ENCODE data around the gene SLC30A3.

Gene SLC30A3

DNA sequence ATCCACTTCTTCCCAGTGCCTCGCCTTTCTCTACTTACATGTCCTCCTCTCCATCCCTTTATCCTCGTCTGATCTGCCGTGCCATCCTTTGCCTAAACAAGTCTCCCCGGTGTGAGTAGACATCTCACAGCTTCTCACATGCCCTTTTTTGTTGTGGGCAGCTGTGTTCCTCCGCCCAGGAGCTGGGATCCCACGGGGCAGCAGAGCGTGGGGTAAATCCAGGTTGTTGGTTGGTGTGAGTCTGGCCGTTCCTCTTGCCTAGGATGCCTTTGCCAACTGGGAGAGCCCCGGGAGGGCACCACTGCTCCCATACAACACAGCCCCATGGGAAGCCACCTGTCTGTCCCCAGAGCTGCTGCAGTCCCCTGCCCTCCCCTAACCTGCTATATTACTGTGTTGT lies 22.4 kb downstream of the SLC30A3 start:
- no peak for DNase-seq
- in situ Hi-C loops (cut with MboI; ENCODE audit: low pct_unique_long_range_greater_than_20kb, low sequenced_read_pairs) = no loop called here

DNA sequence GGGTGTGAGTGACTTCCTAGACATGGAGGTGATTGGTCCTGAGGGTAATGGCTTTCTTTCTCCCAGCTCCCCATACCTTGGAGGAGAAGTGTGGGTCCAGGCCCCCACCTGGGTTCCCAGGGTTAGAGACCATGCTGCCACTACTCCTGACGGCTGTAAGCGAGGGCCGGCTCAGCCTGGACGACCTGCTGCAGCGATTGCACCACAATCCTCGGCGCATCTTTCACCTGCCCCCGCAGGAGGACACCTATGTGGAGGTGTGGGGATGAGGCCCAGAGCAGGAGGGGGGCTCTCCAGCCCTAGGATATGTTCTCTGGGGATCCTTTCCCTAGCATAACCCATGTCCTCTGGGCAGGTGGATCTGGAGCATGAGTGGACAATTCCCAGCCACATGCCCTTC lies 23.9 kb downstream of the SLC30A3 start:
- in situ Hi-C loops (cut with MboI; ENCODE audit: low pct_unique_long_range_greater_than_20kb, low sequenced_read_pairs) = no loop called here

DNA sequence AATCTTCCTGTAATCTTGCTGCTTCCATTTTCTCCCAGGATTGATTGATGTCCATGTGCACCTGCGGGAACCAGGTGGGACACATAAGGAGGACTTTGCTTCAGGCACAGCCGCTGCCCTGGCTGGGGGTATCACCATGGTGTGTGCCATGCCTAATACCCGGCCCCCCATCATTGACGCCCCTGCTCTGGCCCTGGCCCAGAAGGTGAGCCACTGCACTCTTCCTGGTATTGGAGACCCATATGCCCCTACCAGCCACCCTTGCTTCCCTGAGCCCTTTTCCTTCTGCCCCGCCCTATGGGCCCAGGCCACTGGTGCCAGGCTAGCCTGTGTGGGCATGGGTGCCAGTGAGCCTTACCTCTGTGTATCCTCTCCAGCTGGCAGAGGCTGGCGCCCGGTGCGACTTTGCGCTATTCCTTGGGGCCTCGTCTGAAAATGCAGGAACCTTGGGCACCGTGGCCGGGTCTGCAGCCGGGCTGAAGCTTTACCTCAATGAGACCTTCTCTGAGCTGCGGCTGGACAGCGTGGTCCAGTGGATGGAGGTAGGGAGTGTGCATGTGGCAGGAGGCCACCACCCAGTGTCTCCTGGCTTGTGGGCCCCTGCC lies 25.4 kb downstream of the SLC30A3 start:
- no peak for DNase-seq
- in situ Hi-C loops (cut with MboI; ENCODE audit: low pct_unique_long_range_greater_than_20kb, low sequenced_read_pairs) = no loop called here

More for the DNA sequence above, 23.9 kb downstream of the SLC30A3 start:
- no peak for DNase-seq

DNA sequence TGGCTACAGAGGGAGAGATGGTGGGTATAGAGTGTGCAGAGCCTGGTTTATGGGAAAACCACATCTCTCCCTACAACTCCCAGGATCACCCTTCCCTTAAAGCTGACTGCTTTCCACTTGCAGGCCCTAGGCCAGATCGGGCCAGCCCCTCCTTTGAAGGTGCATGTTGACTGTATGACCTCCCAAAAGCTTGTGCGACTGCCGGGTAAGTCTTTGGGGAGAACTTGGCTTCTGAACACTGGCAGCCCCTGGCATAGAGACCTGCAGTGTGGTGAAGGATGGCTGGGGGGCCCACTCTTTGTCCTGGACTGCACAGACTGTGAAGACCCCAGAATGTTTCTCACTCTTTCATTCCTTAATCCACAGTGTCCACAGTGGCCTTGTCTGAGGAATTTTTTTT lies 26.2 kb downstream of the SLC30A3 start:
- in situ Hi-C loops (cut with MboI; ENCODE audit: low pct_unique_long_range_greater_than_20kb, low sequenced_read_pairs) = no loop called here
- DNase-seq = no peak

DNA sequence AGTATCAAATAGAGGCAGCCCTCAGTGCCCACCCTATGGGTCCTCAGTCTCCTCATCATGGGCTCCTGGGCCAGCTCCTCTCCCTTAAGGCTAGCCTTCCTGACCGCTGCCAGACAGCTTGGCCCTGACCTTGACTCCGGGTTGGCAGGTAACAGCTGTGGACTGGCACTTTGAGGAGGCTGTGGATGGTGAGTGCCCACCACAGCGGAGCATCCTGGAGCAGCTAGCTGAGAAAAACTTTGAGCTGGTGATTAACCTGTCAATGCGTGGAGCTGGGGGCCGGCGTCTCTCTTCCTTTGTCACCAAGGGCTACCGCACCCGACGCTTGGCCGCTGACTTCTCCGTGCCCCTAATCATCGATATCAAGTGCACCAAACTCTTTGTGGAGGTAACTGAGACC lies 26.7 kb downstream of the SLC30A3 start:
- in situ Hi-C loops (cut with MboI; ENCODE audit: low pct_unique_long_range_greater_than_20kb, low sequenced_read_pairs) = no loop called here
- no peak for DNase-seq

DNA sequence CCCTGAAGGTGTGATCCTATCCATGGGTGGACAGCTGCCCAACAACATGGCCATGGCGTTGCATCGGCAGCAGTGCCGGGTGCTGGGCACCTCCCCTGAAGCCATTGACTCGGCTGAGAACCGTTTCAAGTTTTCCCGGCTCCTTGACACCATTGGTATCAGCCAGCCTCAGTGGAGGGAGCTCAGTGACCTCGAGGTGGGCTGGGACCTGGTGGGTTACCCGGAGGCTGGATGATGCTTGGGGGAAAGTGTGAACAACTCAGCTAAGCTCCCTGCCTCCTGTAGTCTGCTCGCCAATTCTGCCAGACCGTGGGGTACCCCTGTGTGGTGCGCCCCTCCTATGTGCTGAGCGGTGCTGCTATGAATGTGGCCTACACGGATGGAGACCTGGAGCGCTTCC lies 29.5 kb downstream of the SLC30A3 start:
- DNase-seq = no peak
- in situ Hi-C loops (cut with MboI; ENCODE audit: low pct_unique_long_range_greater_than_20kb, low sequenced_read_pairs) = no loop called here

DNA sequence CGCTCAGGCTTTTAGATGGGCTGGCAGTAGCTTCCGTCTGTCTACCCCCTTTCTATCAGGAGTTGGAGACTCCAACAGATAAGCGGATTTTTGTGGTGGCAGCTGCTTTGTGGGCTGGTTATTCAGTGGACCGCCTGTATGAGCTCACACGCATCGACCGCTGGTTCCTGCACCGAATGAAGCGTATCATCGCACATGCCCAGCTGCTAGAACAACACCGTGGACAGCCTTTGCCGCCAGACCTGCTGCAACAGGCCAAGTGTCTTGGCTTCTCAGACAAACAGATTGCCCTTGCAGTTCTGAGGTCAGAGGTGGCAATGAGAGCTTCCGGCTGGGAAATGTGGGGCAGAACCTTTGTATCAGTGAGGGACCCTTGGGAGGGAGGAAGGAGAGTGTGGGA lies 30.9 kb downstream of the SLC30A3 start:
- no peak for DNase-seq
- in situ Hi-C loops (cut with MboI; ENCODE audit: low pct_unique_long_range_greater_than_20kb, low sequenced_read_pairs) = no loop called here

DNA sequence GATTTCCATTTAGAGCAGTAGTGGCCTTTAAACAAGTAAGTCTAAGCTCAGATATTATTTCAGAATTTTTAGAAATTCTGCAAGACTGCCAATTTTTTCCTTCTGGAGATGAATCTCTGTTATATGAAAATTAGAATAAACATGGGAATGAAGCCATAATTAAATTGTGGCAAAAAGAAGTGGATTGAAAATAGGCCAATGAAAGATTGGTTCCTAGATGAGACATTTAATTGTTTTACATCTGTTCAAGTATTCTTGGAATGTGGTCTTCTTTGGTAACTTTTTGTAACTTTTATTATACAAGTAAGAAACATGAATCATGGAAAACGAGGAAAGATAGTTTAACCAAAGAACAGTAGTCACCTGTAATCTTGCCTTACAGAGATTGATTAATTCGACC lies 35.3 kb downstream of the SLC30A3 start:
- in situ Hi-C loops (cut with MboI; ENCODE audit: low pct_unique_long_range_greater_than_20kb, low sequenced_read_pairs) = no loop called here
- DNase-seq = no peak

DNA sequence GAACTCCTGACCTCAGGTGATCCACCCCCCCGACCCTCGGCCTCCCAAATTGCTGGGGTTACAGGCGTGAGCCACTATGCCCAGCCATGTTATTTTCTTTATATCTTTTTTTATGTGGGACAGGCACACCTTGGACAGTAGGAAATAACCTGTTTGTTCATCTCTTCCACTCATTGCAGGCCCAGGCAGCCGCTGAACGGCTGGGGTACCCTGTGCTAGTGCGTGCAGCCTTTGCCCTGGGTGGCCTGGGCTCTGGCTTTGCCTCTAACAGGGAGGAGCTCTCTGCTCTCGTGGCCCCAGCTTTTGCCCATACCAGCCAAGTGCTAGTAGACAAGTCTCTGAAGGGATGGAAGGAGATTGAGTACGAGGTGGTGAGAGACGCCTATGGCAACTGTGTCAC lies 37.3 kb downstream of the SLC30A3 start:
- in situ Hi-C loops (cut with MboI; ENCODE audit: low pct_unique_long_range_greater_than_20kb, low sequenced_read_pairs) = no loop called here
- DNase-seq = no peak

DNA sequence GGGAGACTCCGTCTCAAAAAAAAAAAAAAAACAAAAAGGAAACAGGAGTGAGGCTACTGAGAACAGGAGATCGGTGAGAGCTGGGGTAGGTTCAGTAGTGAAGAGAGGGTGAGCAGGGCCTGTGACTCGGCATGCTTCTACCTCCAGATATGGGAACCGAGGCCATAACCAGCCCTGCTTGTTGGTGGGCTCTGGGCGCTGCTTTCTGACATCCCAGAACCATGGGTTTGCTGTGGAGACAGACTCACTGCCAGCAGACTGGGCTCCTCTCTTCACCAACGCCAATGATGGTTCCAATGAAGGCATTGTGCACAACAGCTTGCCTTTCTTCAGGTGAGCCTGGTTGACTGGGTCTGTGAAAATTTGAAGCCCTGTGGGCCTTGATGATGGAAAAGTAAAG lies 39.4 kb downstream of the SLC30A3 start:
- no peak for DNase-seq
- in situ Hi-C loops (cut with MboI; ENCODE audit: low pct_unique_long_range_greater_than_20kb, low sequenced_read_pairs) = no loop called here

DNA sequence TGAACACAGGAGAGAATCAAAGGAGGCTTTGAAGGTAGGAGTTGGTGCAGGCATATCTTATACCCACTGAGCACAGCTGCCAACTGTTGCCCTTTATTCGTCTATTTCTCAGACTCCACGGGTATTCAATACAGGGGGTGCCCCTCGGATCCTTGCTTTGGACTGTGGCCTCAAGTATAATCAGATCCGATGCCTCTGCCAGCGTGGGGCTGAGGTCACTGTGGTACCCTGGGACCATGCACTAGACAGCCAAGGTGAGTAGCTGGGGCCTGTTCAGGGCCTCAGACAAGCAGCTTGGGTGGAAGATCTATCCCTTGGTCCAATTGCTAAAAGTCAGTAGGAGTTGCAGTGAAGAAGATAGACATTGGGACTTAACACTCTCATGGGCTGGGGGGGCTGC lies 40.4 kb downstream of the SLC30A3 start:
- DNase-seq = no peak
- in situ Hi-C loops (cut with MboI; ENCODE audit: low pct_unique_long_range_greater_than_20kb, low sequenced_read_pairs) = no loop called here

DNA sequence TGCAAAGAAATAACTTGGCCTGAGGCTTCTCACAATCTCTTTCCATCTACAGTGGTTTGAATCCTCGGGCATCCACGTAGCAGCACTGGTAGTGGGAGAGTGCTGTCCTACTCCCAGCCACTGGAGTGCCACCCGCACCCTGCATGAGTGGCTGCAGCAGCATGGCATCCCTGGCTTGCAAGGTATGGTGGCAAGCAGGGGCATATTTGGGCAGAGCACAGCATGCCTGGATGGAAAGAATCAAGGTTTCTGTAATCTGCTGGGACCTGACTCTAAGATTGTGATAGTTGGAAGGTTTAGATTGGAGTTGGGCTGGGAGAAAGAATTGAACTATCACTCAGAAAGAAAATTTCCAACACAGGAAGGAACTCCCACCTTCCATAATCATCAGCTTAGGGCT lies 41.7 kb downstream of the SLC30A3 start:
- in situ Hi-C loops (cut with MboI; ENCODE audit: low pct_unique_long_range_greater_than_20kb, low sequenced_read_pairs) = no loop called here
- DNase-seq = no peak

DNA sequence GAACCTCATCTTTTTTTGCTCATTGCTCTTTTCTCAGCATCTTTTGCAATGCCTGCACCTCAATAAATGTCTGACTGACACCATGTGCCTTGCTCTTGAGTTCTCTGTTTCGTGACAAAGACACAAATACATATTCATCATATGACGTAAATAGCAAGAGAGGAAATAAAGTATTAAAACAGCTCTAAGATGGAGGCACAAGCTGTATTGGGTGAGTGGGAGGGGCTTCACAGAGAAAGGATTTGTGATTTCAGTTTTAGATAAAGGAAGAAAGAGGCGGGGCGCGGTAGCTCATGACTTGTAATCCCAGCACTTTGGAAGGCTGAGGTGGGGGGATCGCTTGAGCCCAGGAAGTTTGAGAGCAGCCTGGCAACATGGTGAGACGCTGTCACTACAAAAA lies 42.8 kb downstream of the SLC30A3 start:
- in situ Hi-C loops (cut with MboI; ENCODE audit: low pct_unique_long_range_greater_than_20kb, low sequenced_read_pairs) = no loop called here
- no peak for DNase-seq

DNA sequence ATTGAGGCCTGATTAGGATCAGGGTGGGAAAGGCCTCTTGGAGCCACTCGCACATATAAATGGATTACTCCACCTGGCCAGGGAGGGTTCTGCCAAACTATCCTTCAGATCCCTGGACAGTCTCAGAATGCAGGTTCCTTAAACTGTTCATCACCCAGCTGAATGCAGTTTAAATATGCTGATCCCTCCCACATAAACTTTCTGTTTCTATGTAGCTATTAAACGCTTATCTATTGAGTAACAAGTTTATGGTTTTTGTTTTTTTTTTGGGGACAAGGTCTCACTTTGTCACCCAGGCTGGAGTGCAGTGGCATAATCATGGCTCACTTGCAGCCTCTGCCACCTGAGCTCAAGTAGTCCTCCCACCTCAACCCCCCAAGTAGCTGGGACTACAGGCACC lies 43.8 kb downstream of the SLC30A3 start:
- in situ Hi-C loops (cut with MboI; ENCODE audit: low pct_unique_long_range_greater_than_20kb, low sequenced_read_pairs) = no loop called here
- no peak for DNase-seq

DNA sequence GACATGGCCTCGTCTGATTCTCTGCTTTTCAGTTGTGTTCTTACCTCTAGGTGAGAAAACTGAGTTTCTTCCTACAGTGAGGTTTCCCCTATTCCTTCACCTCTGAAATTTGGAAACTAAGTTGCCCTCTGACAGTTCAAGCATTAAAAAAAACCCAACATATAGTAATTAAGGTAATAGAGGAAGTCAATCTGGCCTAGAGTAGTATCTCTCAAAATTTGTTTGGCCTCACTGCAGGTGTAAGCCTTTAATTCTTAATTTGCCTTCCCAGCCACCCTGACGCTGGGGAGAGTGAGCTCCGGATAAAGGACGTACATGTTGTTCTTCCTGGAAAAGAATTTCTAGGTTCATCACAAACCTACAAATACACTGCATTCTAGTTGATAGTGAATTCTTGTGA lies 44.2 kb downstream of the SLC30A3 start:
- in situ Hi-C loops (cut with MboI; ENCODE audit: low pct_unique_long_range_greater_than_20kb, low sequenced_read_pairs) = no loop called here
- DNase-seq = peak; percentile 18

DNA sequence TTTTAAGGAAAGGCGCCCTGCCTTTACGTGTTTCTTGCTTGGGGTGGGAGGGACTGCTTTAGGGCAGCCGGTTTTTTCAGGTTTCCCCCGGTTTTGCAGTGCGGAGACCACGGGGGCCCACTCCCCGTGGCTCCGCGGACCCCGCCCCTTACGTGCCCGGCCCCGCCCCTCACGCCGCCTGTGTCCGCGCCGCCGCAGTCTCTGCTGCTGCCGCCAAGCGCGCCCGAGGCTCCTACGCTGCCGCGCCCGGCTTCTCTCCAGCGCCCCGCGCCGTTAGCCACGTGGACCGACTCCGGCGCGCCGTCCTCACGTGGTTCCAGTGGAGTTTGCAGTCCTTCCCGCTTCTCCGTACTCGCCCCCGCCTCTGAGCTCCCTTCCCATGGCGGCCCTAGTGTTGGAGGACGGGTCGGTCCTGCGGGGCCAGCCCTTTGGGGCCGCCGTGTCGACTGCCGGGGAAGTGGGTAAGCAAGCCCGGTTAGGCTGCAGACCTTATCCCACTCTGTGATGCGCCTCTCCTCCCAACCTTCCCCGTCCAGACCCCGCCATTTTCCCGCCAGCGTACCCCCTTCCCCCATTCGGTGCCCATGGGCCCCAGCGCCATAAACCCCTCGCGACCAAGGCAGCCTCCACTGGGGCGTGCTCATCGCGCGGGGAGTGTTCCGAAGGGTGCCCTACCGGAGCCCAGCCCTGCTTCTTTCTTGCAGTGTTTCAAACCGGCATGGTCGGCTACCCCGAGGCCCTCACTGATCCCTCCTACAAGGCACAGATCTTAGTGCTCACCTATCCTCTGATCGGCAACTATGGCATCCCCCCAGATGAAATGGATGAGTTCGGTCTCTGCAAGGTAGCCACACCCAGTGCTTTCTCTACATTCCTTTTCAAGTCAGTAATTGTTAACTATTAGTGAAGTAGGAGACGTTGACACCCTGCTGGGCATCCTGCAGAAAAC lies 45.4 kb downstream of the SLC30A3 start, which contains the start of gene CAD:
Gene CAD, plus strand, starts transcription at position 197 of the 949 bp plus-strand sequence. Its CDS starts 183 bp downstream, at position 380.
- DNase-seq = peak; percentile 87
- in situ Hi-C loops (cut with MboI; ENCODE audit: low pct_unique_long_range_greater_than_20kb, low sequenced_read_pairs) = no loop called here

DNA sequence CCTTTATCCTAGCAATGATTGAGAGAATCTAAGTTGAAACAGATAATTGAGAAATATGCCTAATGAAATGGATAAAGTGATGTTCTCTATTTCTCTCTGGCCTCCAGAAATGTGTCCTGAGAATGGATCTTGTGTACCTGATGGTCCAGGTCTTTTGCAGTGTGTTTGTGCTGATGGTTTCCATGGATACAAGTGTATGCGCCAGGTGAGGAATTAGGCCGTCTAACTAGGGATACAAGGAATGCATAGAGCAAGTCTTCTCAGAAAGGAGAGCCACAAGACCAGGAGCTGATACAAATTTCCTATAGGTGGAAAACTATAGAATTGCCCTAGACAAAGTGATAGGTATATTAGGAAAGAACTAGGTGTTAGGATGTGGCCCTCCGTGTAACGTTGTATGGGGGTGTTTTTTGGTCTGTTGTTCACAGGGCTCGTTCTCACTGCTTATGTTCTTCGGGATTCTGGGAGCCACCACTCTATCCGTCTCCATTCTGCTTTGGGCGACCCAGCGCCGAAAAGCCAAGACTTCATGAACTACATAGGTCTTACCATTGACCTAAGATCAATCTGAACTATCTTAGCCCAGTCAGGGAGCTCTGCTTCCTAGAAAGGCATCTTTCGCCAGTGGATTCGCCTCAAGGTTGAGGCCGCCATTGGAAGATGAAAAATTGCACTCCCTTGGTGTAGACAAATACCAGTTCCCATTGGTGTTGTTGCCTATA lies 46.3 kb downstream of the SLC30A3 start:
- in situ Hi-C loops (cut with MboI; ENCODE audit: low pct_unique_long_range_greater_than_20kb, low sequenced_read_pairs) = no loop called here
- no peak for DNase-seq

DNA sequence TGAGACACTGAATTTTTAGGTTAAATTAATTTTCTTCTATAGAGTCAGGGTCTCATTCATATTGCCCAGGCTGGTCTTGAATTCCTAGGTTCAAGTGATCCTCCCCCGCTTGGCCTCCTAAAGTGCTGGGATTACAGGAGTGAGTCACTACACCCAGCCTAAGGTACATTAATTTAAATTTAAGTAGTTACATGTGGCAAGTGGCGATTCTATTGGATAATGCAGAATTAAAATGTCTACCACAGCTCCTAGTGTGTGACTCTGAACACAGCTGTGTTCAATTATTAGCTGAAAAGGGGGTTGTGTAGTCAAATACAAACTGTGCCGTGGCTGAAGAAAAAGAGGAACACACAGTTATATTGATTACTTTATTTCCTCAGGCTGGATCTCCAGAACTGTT lies 47.9 kb downstream of the SLC30A3 start:
- DNase-seq = no peak
- in situ Hi-C loops (cut with MboI; ENCODE audit: low pct_unique_long_range_greater_than_20kb, low sequenced_read_pairs) = no loop called here

DNA sequence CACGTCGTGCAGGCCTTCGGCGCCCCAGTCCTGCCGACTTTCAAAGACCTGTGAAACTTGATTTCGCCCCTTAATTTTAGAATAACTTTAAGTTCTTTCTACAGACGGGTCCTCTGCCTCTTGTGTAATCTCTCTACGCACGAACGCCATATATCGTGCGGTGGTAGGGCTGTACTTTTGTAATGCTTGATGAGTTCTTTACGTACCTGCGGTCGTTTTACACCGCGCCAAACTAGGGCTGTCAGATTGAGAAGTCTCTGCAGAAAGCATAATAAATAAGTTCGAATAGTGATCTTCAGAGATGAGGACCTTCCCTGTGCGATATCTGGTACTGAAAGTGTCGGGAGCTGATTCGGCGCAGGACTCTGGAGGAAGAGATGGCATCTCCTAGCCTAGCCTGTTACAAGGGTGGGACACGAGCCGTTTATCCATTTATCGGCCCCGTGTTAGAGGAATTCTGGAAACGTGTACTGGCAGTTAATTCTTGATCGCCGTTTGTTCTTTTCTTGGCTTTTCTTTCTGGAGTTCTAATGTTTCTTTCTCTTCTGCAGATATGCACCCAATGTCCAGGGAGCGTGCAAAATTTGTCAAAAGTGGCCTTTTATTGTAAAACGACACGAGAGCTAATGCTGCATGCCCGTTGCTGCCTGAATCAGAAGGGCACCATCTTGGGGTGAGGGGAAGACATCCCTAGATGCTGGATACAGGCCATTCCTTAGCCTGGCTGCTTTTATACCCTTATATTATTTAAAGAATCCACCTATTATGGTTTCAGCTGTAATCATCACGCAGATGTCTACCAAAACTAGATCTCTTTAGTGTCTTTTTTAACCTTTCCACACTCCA lies 50.0 kb downstream of the SLC30A3 start:
- DNase-seq = no peak
- in situ Hi-C loops (cut with MboI; ENCODE audit: low pct_unique_long_range_greater_than_20kb, low sequenced_read_pairs) = no loop called here
